Measurements from ENCODE around the gene BRSK1.

- TF ChIP-seq MXI1 (conservative IDR thresholded peaks at IDR 0.05; ENCODE audit: poor library complexity, severe bottlenecking), result no peak
- TF ChIP-seq, protein P1, sequence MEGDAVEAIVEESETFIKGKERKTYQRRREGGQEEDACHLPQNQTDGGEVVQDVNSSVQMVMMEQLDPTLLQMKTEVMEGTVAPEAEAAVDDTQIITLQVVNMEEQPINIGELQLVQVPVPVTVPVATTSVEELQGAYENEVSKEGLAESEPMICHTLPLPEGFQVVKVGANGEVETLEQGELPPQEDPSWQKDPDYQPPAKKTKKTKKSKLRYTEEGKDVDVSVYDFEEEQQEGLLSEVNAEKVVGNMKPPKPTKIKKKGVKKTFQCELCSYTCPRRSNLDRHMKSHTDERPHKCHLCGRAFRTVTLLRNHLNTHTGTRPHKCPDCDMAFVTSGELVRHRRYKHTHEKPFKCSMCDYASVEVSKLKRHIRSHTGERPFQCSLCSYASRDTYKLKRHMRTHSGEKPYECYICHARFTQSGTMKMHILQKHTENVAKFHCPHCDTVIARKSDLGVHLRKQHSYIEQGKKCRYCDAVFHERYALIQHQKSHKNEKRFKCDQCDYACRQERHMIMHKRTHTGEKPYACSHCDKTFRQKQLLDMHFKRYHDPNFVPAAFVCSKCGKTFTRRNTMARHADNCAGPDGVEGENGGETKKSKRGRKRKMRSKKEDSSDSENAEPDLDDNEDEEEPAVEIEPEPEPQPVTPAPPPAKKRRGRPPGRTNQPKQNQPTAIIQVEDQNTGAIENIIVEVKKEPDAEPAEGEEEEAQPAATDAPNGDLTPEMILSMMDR (IDR thresholded peaks at IDR 0.05; ENCODE audit: poor library complexity, severe bottlenecking), result no peak
- no peak for TF ChIP-seq POLR2AphosphoS5 (IDR thresholded peaks at IDR 0.05)
- no peak for TF ChIP-seq EP300 (conservative IDR thresholded peaks at IDR 0.05; ENCODE audit: poor library complexity, severe bottlenecking)
- no peak for TF ChIP-seq REST (IDR thresholded peaks at IDR 0.05; ENCODE audit: borderline replicate concordance)
- TF ChIP-seq EZH2 (IDR thresholded peaks at IDR 0.05; ENCODE audit: borderline replicate concordance, insufficient read depth, low read length, poor library complexity, severe bottlenecking), result no peak
- no peak for TF ChIP-seq TAF1 (IDR thresholded peaks at IDR 0.05; ENCODE audit: low read depth)
Observed at GRCh38 chr19:55333870-55334269, 50.1 kb downstream of the BRSK1 start.

All from neural cell (in vitro differentiated cells).